Chondrocyte (in vitro differentiated cells): ENCODE data around the gene SORBS2. TPM values are rescaled to one million over a fixed set of nuclear protein-coding genes. Genes with fewer than 3 reads are reported as not detected.

ENCODE experiments used
- DNase-seq: peaks from one replicate; pipeline ENCODE4 v3.0.0; 2021; ENCODE audit warnings: mixed read lengths, low spot score
- H3K27ac Mint-ChIP-seq: one replicate; pipeline ENCODE4 v1.8.0; 2021; ENCODE audit warnings: mild to moderate bottlenecking, moderate library complexity, mixed read lengths; ENCODE audit not compliant: unreplicated experiment
- H3K27me3 Mint-ChIP-seq: 2 replicates; pipeline ENCODE4 v1.8.0; 2021; ENCODE audit warnings: low read depth, mixed read lengths
- H3K36me3 Mint-ChIP-seq: 2 replicates; pipeline ENCODE4 v1.8.0; 2021; ENCODE audit warnings: low read depth, mixed read lengths
- H3K4me1 Mint-ChIP-seq: 2 replicates; pipeline ENCODE4 v1.8.0; 2021; ENCODE audit warnings: low read depth, mild to moderate bottlenecking, mixed read lengths
- H3K4me3 Mint-ChIP-seq: one replicate; pipeline ENCODE4 v1.8.0; 2021; ENCODE audit warnings: mild to moderate bottlenecking, moderate library complexity, mixed read lengths; ENCODE audit not compliant: unreplicated experiment
- H3K9me3 Mint-ChIP-seq: 2 replicates; pipeline ENCODE4 v1.8.0; 2021; ENCODE audit warnings: low read depth, mixed read lengths
- CTCF ChIP-seq: fragments of 200-600 bp; sonication (generic); IDR thresholded peaks from 2 replicates; pipeline ENCODE4 v1.5.0; 2021; ENCODE audit warnings: antibody characterized with exemption, mild to moderate bottlenecking, moderate library complexity
- total RNA-seq: library from RNA; stranded (reverse); gene quantifications from 3 replicates; pipeline ENCODE4 v1.2.1, GENCODE V29; 2021

SORBS2 gene
- total RNA-seq, 1 donor from 2014 or later = 104 TPM

GRCh38 chr4:185585211-185585610, 226.8 kb downstream of the SORBS2 start:
- no peaks in the 10 kb centered on the region for H3K9me3 Mint-ChIP-seq
- H3K36me3 Mint-ChIP-seq = peaks cover 5% of the 10 kb centered on the region
- no peak overlapping the region for H3K27ac Mint-ChIP-seq
- H3K27me3 Mint-ChIP-seq = no peaks in the 10 kb centered on the region
- TF ChIP-seq CTCF = no peak
- H3K4me1 Mint-ChIP-seq = peaks cover 10% of the 10 kb centered on the region
- DNase-seq = no peak
- H3K4me3 Mint-ChIP-seq = no peak overlapping the region

- DNase-seq = no peak
- Mint-ChIP-seq H3K9me3 (no peaks in the 10 kb centered on the region), H3K27ac (no peak overlapping the region), H3K4me1 (peaks cover 1% of the 10 kb centered on the region), H3K27me3 (no peaks in the 10 kb centered on the region), H3K4me3 (no peak overlapping the region), H3K36me3 (peaks cover 5% of the 10 kb centered on the region)
- TF ChIP-seq CTCF = no peak
Observed at GRCh38 chr4:185583813-185584212, 228.2 kb downstream of the SORBS2 start.

- no peaks in the 10 kb centered on the region for H3K9me3 Mint-ChIP-seq
- H3K4me1 Mint-ChIP-seq = no peaks in the 10 kb centered on the region
- no peak overlapping the region for H3K4me3 Mint-ChIP-seq
- H3K27me3 Mint-ChIP-seq = no peaks in the 10 kb centered on the region
- no peak for TF ChIP-seq CTCF
- H3K36me3 Mint-ChIP-seq = peaks cover 5% of the 10 kb centered on the region
- no peak overlapping the region for H3K27ac Mint-ChIP-seq
- no peak for DNase-seq
Observed at GRCh38 chr4:185582651-185583400, 229.2 kb downstream of the SORBS2 start.

- TF ChIP-seq CTCF = no peak
- Mint-ChIP-seq H3K4me3 (no peak overlapping the region), H3K36me3 (no peaks in the 10 kb centered on the region), H3K4me1 (peaks cover 12% of the 10 kb centered on the region), H3K27me3 (no peaks in the 10 kb centered on the region), H3K27ac (no peak overlapping the region), H3K9me3 (no peaks in the 10 kb centered on the region)
- no peak for DNase-seq
Observed at GRCh38 chr4:185580699-185581098, 231.3 kb downstream of the SORBS2 start.

- Mint-ChIP-seq H3K4me3 (no peak overlapping the region), H3K27ac (no peak overlapping the region), H3K9me3 (no peaks in the 10 kb centered on the region), H3K27me3 (no peaks in the 10 kb centered on the region), H3K4me1 (peaks cover 20% of the 10 kb centered on the region), H3K36me3 (no peaks in the 10 kb centered on the region)
- no peak for TF ChIP-seq CTCF
- DNase-seq = no peak
Observed at GRCh38 chr4:185578284-185578683, 233.7 kb downstream of the SORBS2 start.
